VCaP (cell line): ENCODE results near the gene MRPS30.
"Not testable (repeated sequence)": the region's sequence is repeated elsewhere in the genome, so short reads cannot be mapped to it uniquely, and the experiment has no call there.

Source experiments
- H3K27ac ChIP-seq: fragments of 450-650 bp; 2 replicates; pipeline ENCODE4 v1.5.1; 2017
- CTCF ChIP-seq: fragments of 450-650 bp; conservative IDR thresholded peaks from 2 replicates; pipeline ENCODE4 v1.5.1; 2017; ENCODE audit warnings: mild to moderate bottlenecking, moderate library complexity

The MRPS30 gene

GRCh38 chr5:44783634-44784315 lies 25.0 kb upstream of the MRPS30 start:
- no peak overlapping the region for H3K27ac ChIP-seq
- TF ChIP-seq CTCF = no peak

DNA sequence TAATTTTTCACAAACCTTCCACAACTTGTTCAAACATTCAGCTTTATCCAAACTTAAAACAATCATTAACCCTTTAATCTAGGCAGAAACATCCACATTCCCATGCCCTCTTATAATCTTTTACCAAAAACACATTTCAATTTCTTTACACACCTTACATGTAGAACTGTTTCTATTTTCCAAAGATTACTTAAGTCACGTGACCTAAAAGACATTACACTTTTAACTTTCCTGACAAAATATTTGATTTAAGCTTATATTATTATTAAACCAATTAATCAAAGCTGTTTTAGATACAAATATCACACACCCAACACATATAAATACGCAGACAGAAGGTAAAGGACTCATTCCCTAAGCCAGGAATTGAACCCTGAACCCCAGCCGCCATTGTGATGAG lies 21.0 kb upstream of the MRPS30 start:
- no peak overlapping the region for H3K27ac ChIP-seq
- TF ChIP-seq CTCF = no peak

DNA sequence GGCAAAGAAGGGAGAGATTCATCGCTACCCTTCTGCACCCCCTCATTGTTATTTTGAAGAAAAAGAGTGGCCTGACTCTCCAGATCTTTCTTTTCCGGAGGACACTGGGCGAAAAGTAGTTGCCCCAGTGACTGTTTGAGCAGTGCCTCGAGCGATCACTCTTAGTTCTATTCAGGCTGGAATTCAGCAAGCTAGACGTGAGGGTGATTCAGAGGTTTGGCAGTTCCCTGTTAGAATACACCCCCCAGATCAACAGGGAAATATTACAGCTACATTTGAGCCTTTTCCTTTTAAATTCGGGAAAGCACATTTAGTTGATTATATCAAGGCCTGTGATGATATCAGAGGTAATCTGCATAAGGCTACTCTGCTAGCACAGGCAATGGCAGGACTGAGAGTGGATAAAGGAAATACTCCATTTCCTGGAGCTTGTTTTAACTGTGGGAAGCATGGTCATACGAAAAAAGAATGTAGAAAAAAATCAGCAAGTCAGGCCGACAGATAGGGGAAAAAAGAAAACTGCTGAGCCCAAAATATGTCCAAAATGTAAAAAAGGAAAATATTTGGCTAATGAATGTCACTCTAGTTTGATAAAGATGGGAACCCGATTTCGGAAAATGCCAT lies 19.3 kb upstream of the MRPS30 start:
- not testable (repeated sequence) for H3K27ac ChIP-seq

DNA sequence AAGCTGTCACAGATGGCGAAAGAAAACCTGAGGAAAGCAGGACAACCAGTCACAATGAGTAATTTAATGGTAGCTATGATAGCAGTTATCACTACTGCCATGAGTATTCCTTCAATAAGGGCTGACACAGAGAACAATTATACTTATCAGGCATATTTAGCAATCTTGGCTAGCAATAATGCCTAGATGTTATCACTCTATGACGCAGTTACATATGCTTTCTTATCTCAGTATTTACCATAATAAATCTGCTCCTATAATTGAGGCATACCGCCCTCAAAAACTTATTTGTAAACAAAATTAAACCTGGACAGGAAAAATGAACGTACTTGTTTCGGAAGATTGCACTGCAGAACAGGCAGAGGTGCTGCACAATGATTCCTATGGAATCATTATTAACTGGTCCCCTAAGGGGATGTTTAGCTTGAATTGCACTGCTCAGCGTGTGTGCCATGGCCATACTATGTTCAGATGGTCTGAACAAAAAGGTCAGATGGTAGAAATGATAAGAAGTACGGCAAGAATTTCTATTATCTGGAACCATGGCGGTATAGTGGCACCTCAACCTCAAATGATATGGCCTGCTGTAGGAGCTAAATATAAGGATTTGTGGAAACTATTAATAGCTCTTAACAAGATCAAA lies 16.6 kb upstream of the MRPS30 start:
- not testable (repeated sequence) for H3K27ac ChIP-seq

GRCh38 chr5:44794371-44794770 lies 14.4 kb upstream of the MRPS30 start:
- TF ChIP-seq CTCF = no peak
- H3K27ac ChIP-seq = no peak overlapping the region

GRCh38 chr5:44795496-44795895 lies 13.3 kb upstream of the MRPS30 start:
- no peak for TF ChIP-seq CTCF
- H3K27ac ChIP-seq = no peak overlapping the region

- H3K27ac ChIP-seq = no peak overlapping the region
- no peak for TF ChIP-seq CTCF
These were observed 10.9 kb upstream of the MRPS30 start for GRCh38 chr5:44797841-44798240.

- TF ChIP-seq CTCF = no peak
These were observed 6.8 kb upstream of the MRPS30 start for GRCh38 chr5:44801992-44802391.

More at GRCh38 chr5:44801992-44802391, 6.8 kb upstream of the MRPS30 start:
- H3K27ac ChIP-seq = no peak overlapping the region
